ENCODE measurements around the gene MTHFSD. TPM values are rescaled to one million over a fixed set of nuclear protein-coding genes. Genes with fewer than 3 reads are reported as not detected.

Gene MTHFSD
- total RNA-seq, 3 donors from 2014 or later (not counting 1 experiment from before 2014, with no cell fraction given): 14.3 to 22.0 (median 16.9) TPM

GRCh38 chr16:86587487-86587886 lies 32.5 kb upstream of the MTHFSD start:
- Histone ChIP-seq H3K36me3 (ENCODE audit: control insufficient read depth, insufficient read depth, low read length) (no peaks in the 10 kb centered on the region), H3K27ac (ENCODE audit: low read length) (no peak overlapping the region), H3K9me3 (ENCODE audit: control insufficient read depth, insufficient read depth, low read length) (no peaks in the 10 kb centered on the region), H3K4me3 (ENCODE audit: low read length) (no peak overlapping the region), H3K27me3 (ENCODE audit: control insufficient read depth, insufficient read depth, low read length) (peaks cover 2% of the 10 kb centered on the region), H3K4me1 (ENCODE audit: control insufficient read depth, insufficient read depth, low read length) (no peaks in the 10 kb centered on the region)
- Mint-ChIP-seq H3K27ac (no peak overlapping the region), H3K36me3 (no peaks in the 10 kb centered on the region), H3K9me3 (no peaks in the 10 kb centered on the region), H3K4me1 (no peaks in the 10 kb centered on the region), H3K27me3 (ENCODE audit: low read depth in 2 of 2) (peaks cover 0 to 6% of the 10 kb centered on the region in 2 donors), H3K4me3 (no peak overlapping the region)
- TF ChIP-seq CTCF (IDR thresholded peaks at IDR 0.05): no peak
- intact Hi-C loops (cut with micrococcal nuclease): no loop called here
- 90% methylated on average over 3 of the region's 3 CpGs for WGBS (ENCODE audit: insufficient coverage)
- ATAC-seq: no peak
- no peak for DNase-seq

GRCh38 chr16:86585821-86586611 lies 31.0 kb upstream of the MTHFSD start:
- no peak for TF ChIP-seq CTCF (IDR thresholded peaks at IDR 0.05)
- 86% methylated on average over 9 of the region's 10 CpGs for WGBS (ENCODE audit: insufficient coverage)
- H3K4me3 ChIP-seq (ENCODE audit: low read length): no peak overlapping the region
- Mint-ChIP-seq H3K4me3 (no peak overlapping the region), H3K27me3 (ENCODE audit: low read depth in 2 of 2) (peaks cover 10 to 11% of the 10 kb centered on the region in 2 donors), H3K9me3 (no peaks in the 10 kb centered on the region), H3K36me3 (no peaks in the 10 kb centered on the region), H3K27ac (no peak overlapping the region), H3K4me1 (no peaks in the 10 kb centered on the region)
- H3K36me3 ChIP-seq (ENCODE audit: control insufficient read depth, insufficient read depth, low read length): no peaks in the 10 kb centered on the region
- H3K9me3 ChIP-seq (ENCODE audit: control insufficient read depth, insufficient read depth, low read length): no peaks in the 10 kb centered on the region
- intact Hi-C loops (cut with micrococcal nuclease): no loop called here
- no peak overlapping the region for H3K27ac ChIP-seq (ENCODE audit: low read length)
- DNase-seq: no peak
- H3K27me3 ChIP-seq (ENCODE audit: control insufficient read depth, insufficient read depth, low read length): peaks cover 5% of the 10 kb centered on the region
- H3K4me1 ChIP-seq (ENCODE audit: control insufficient read depth, insufficient read depth, low read length): no peaks in the 10 kb centered on the region
- no peak for ATAC-seq

- H3K36me3 Mint-ChIP-seq: no peaks in the 10 kb centered on the region
- DNase-seq: no peak
- TF ChIP-seq CTCF (IDR thresholded peaks at IDR 0.05): no peak
- no peaks in the 10 kb centered on the region for H3K4me1 Mint-ChIP-seq
- no peak overlapping the region for H3K27ac Mint-ChIP-seq
- H3K4me3 Mint-ChIP-seq: no peak overlapping the region
- H3K27ac ChIP-seq (ENCODE audit: low read length): no peak overlapping the region
- H3K9me3 Mint-ChIP-seq: no peaks in the 10 kb centered on the region
- H3K36me3 ChIP-seq (ENCODE audit: control insufficient read depth, insufficient read depth, low read length): no peaks in the 10 kb centered on the region
- H3K27me3 Mint-ChIP-seq (ENCODE audit: low read depth in 2 of 2): peaks cover 16 to 21% of the 10 kb centered on the region in 2 donors
- intact Hi-C loops (cut with micrococcal nuclease): no loop called here
- H3K4me3 ChIP-seq (ENCODE audit: low read length): no peak overlapping the region
- no peaks in the 10 kb centered on the region for H3K9me3 ChIP-seq (ENCODE audit: control insufficient read depth, insufficient read depth, low read length)
- peaks cover 7% of the 10 kb centered on the region for H3K27me3 ChIP-seq (ENCODE audit: control insufficient read depth, insufficient read depth, low read length)
- WGBS (ENCODE audit: insufficient coverage): 84% methylated on average over 12 of the region's 12 CpGs
- no peaks in the 10 kb centered on the region for H3K4me1 ChIP-seq (ENCODE audit: control insufficient read depth, insufficient read depth, low read length)
- ATAC-seq: no peak
These were observed 30.0 kb upstream of the MTHFSD start for GRCh38 chr16:86584726-86585721.
